GM23338 (cell line): ENCODE data around the gene UBP1. TPM values are rescaled to one million over a fixed set of nuclear protein-coding genes. Genes with fewer than 3 reads are reported as not detected.

ENCODE experiments used
- ATAC-seq: fragments of 200-7000 bp; cut with Tn5 transposase; 3 replicates; pipeline ENCODE4 v1.9.1; 2020
- DNase-seq: peaks from one replicate; pipeline ENCODE4 v3.0.0-alpha.2; 2015; ENCODE audit warnings: low spot score
- H2AFZ ChIP-seq: fragments of 200-600 bp; sonication (generic); 2 replicates; pipeline ENCODE4 v1.8.0; 2016; ENCODE audit warnings: antibody characterized with exemption, mild to moderate bottlenecking, moderate library complexity
- H3F3A ChIP-seq: fragments of 200-600 bp; sonication (generic); replicated peaks from 2 replicates; pipeline ENCODE4 v1.8.0; 2017; ENCODE audit warnings: antibody characterized with exemption, mixed run types, low read depth
- H3K27ac ChIP-seq: fragments of 200-600 bp; sonication (generic); 2 replicates; pipeline ENCODE4 v1.6.1; 2016; ENCODE audit warnings: low read depth
- H3K27me3 ChIP-seq: fragments of 200-600 bp; sonication (generic); 2 replicates; pipeline ENCODE4 v1.8.0; 2016; ENCODE audit warnings: mild to moderate bottlenecking, mixed run types, moderate library complexity; ENCODE audit not compliant: insufficient read depth
- H3K36me3 ChIP-seq: fragments of 200-600 bp; sonication (generic); 2 replicates; pipeline ENCODE4 v1.8.0; 2016; ENCODE audit warnings: mild to moderate bottlenecking; ENCODE audit not compliant: insufficient read depth
- H3K4me1 ChIP-seq: fragments of 200-600 bp; sonication (generic); 2 replicates; pipeline ENCODE4 v1.8.0; 2016; ENCODE audit warnings: mild to moderate bottlenecking, moderate library complexity; ENCODE audit not compliant: insufficient read depth
- H3K4me2 ChIP-seq: fragments of 200-600 bp; sonication (generic); 2 replicates; pipeline ENCODE4 v1.7.1; 2017; ENCODE audit warnings: mixed run types
- H3K4me3 ChIP-seq: fragments of 200-600 bp; sonication (generic); 2 replicates; pipeline ENCODE4 v1.6.1; 2016; ENCODE audit warnings: mixed run types
- H3K79me2 ChIP-seq: fragments of 200-600 bp; sonication (generic); replicated peaks from 2 replicates; pipeline ENCODE4 v1.8.0; 2017; ENCODE audit warnings: mild to moderate bottlenecking; ENCODE audit not compliant: insufficient read depth
- H3K9me2 ChIP-seq: fragments of 200-600 bp; sonication (generic); 2 replicates; pipeline ENCODE4 v1.8.0; 2017; ENCODE audit not compliant: insufficient read depth
- H4K20me1 ChIP-seq: fragments of 200-600 bp; sonication (generic); replicated peaks from 2 replicates; pipeline ENCODE4 v1.8.0; 2017; ENCODE audit warnings: mild to moderate bottlenecking; ENCODE audit not compliant: insufficient read depth
- H3K27ac Mint-ChIP-seq: 2 replicates; pipeline ENCODE4 v1.8.0; 2020; ENCODE audit warnings: inconsistent platforms, mild to moderate bottlenecking, moderate library complexity, mixed read lengths
- H3K27me3 Mint-ChIP-seq: 3 replicates; pipeline ENCODE4 v1.8.0; 2022; ENCODE audit warnings: low read depth, mild to moderate bottlenecking, moderate library complexity, mixed read lengths, inconsistent platforms; ENCODE audit not compliant: insufficient read depth, poor library complexity
- H3K36me3 Mint-ChIP-seq: 3 replicates; pipeline ENCODE4 v1.8.0; 2021; ENCODE audit warnings: low read depth, mild to moderate bottlenecking, inconsistent platforms, moderate library complexity, mixed read lengths
- H3K4me1 Mint-ChIP-seq: 3 replicates; pipeline ENCODE4 v1.8.0; 2020; ENCODE audit warnings: mild to moderate bottlenecking, inconsistent platforms, mixed read lengths
- H3K4me3 Mint-ChIP-seq: 3 replicates; pipeline ENCODE4 v1.8.0; 2021; ENCODE audit warnings: moderate library complexity, mild to moderate bottlenecking, inconsistent platforms, mixed read lengths
- H3K9me3 Mint-ChIP-seq: 3 replicates; pipeline ENCODE4 v1.8.0; 2020; ENCODE audit warnings: moderate library complexity, mild to moderate bottlenecking, inconsistent platforms, mixed read lengths
- EZH2 ChIP-seq: fragments of 200-600 bp; sonication (generic); IDR thresholded peaks from one replicate; pipeline ENCODE4 v1.8.0; 2017; ENCODE audit warnings: antibody characterized with exemption, mild to moderate bottlenecking, low read depth; ENCODE audit not compliant: unreplicated experiment
- EZH2phosphoT487 ChIP-seq: fragments of 200-600 bp; sonication (generic); IDR thresholded peaks from one replicate; pipeline ENCODE4 v1.8.1; 2018; ENCODE audit warnings: antibody characterized with exemption; ENCODE audit not compliant: unreplicated experiment
- JUNB ChIP-seq: IDR thresholded peaks from one replicate; pipeline ENCODE4 v1.6.1; 2016; ENCODE audit warnings: antibody characterized with exemption; ENCODE audit not compliant: unreplicated experiment
- NANOG ChIP-seq: IDR thresholded peaks from 2 replicates; pipeline ENCODE4 v1.6.1; 2016; ENCODE audit warnings: antibody characterized with exemption, borderline replicate concordance
- POLR2AphosphoS5 ChIP-seq: IDR thresholded peaks from 2 replicates; pipeline ENCODE4 v1.6.1; 2016; ENCODE audit warnings: antibody characterized with exemption, low read depth
- REST ChIP-seq: IDR thresholded peaks from one replicate; pipeline ENCODE4 v1.6.1; 2018; ENCODE audit warnings: antibody characterized with exemption; ENCODE audit not compliant: unreplicated experiment
- STAT1 ChIP-seq: IDR thresholded peaks from one replicate; pipeline ENCODE4 v1.6.1; 2016; ENCODE audit warnings: antibody characterized with exemption; ENCODE audit not compliant: unreplicated experiment
- ZNF114 ChIP-seq: fragments of 250-450 bp; sonication (Bioruptor Pico); IDR thresholded peaks from 2 replicates; pipeline ENCODE4 v1.5.0; 2020; ENCODE audit warnings: mild to moderate bottlenecking, moderate library complexity
- ZNF331 ChIP-seq: fragments of 250-450 bp; sonication (Bioruptor Pico); IDR thresholded peaks from 2 replicates; pipeline ENCODE4 v1.5.0; 2020; ENCODE audit warnings: low read depth, mild to moderate bottlenecking, moderate library complexity
- polyA plus RNA-seq: library from polyadenylated mRNA; unstranded; fragments of >200 nt; fragmentation: Nextera tagmentation; extraction: Ambion mirVana; gene quantifications from 2 replicates; pipeline ENCODE4 v1.2.1, GENCODE V29; 2016
- total RNA-seq: library from RNA; depleted of rRNA; stranded (reverse); fragments of >200 nt; shearing (Covaris generic); gene quantifications from 2 replicates; pipeline ENCODE4 v1.2.3, GENCODE V29; 2014
- TF ChIP-seq, protein P1 (sequence below): IDR thresholded peaks from 2 replicates; pipeline ENCODE4 v1.6.1; 2016; ENCODE audit warnings: antibody characterized with exemption
- TF ChIP-seq, protein P2 (sequence below), 2 experiments: fragments of 200-600 bp in 1 of 2; sonication (generic) in 1 of 2; conservative IDR thresholded peaks; 2 replicates each; pipeline versions ENCODE4 v1.5.1 to v1.6.1; 2016 to 2017; ENCODE audit warnings: antibody characterized with exemption in 2 of 2, low read depth in 2 of 2, mild to moderate bottlenecking in 2 of 2, moderate library complexity in 1 of 2

UBP1 gene
- total and polyA plus RNA-seq, 2 experiments from 2014 or later: 16.8 to 66.8 TPM

GRCh38 chr3:33424606-33425452 lies 15.4 kb downstream of the UBP1 start:
- no peaks in the 10 kb centered on the region for H3K9me3 Mint-ChIP-seq
- DNase-seq (no peak), ATAC-seq (no peak)
- H3K4me2 ChIP-seq: peak overlapping the region; percentile 17; the same call in 1 of the 2 replicates
- TF ChIP-seq, protein P1, sequence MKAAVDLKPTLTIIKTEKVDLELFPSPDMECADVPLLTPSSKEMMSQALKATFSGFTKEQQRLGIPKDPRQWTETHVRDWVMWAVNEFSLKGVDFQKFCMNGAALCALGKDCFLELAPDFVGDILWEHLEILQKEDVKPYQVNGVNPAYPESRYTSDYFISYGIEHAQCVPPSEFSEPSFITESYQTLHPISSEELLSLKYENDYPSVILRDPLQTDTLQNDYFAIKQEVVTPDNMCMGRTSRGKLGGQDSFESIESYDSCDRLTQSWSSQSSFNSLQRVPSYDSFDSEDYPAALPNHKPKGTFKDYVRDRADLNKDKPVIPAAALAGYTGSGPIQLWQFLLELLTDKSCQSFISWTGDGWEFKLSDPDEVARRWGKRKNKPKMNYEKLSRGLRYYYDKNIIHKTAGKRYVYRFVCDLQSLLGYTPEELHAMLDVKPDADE: no peak
- TF ChIP-seq ZNF114 (no peak), JUNB (no peak), REST (no peak), POLR2AphosphoS5 (no peak), EZH2 (no peak), ZNF331 (CRISPR knock-in tag) (no peak), NANOG (no peak), EZH2phosphoT487 (no peak), STAT1 (no peak)
- TF ChIP-seq, protein P2, sequence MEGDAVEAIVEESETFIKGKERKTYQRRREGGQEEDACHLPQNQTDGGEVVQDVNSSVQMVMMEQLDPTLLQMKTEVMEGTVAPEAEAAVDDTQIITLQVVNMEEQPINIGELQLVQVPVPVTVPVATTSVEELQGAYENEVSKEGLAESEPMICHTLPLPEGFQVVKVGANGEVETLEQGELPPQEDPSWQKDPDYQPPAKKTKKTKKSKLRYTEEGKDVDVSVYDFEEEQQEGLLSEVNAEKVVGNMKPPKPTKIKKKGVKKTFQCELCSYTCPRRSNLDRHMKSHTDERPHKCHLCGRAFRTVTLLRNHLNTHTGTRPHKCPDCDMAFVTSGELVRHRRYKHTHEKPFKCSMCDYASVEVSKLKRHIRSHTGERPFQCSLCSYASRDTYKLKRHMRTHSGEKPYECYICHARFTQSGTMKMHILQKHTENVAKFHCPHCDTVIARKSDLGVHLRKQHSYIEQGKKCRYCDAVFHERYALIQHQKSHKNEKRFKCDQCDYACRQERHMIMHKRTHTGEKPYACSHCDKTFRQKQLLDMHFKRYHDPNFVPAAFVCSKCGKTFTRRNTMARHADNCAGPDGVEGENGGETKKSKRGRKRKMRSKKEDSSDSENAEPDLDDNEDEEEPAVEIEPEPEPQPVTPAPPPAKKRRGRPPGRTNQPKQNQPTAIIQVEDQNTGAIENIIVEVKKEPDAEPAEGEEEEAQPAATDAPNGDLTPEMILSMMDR (conservative IDR thresholded peaks at IDR 0.05; ENCODE audit: low read depth in 2 of 2): no peak
- H3K4me3 Mint-ChIP-seq: no peak overlapping the region; the same call in 2 of the 3 replicates
- H3K4me3 ChIP-seq: no peak overlapping the region
- H3K27me3 ChIP-seq: no peaks in the 10 kb centered on the region
- H3K27me3 Mint-ChIP-seq: peaks cover 10% of the 10 kb centered on the region
- no peaks in the 10 kb centered on the region for H3K9me2 ChIP-seq
- H3K4me1 ChIP-seq: peaks cover 47% of the 10 kb centered on the region
- peaks cover 46% of the 10 kb centered on the region for H3K36me3 Mint-ChIP-seq
- peaks cover 32% of the 10 kb centered on the region for H4K20me1 ChIP-seq
- H3K4me1 Mint-ChIP-seq: peaks cover 54% of the 10 kb centered on the region
- H2AFZ ChIP-seq: no peak overlapping the region
- H3F3A ChIP-seq: no peaks in the 10 kb centered on the region
- H3K79me2 ChIP-seq: peaks cover 93% of the 10 kb centered on the region
- H3K27ac Mint-ChIP-seq: no peak overlapping the region; the same call in 1 of the 2 replicates
- peaks cover 5% of the 10 kb centered on the region; the same call in 1 of the 2 replicates for H3K36me3 ChIP-seq
- H3K27ac ChIP-seq: no peak overlapping the region
